Stomach smooth muscle (tissue), 2 donors: ENCODE data around the gene CRYL1.

Source experiments
- H3K27ac ChIP-seq: one replicate; pipeline ENCODE4 v1.7.0; 2013; ENCODE audit warnings: mild to moderate bottlenecking, low read length, inconsistent platforms
- H3K27me3 ChIP-seq, 2 donors: one replicate each; pipeline ENCODE4 v1.7.0; 2013; ENCODE audit warnings: low read length in 2 of 2; ENCODE audit not compliant: insufficient read depth in 2 of 2, control insufficient read depth in 1 of 2
- H3K36me3 ChIP-seq, 2 donors: one replicate each; pipeline ENCODE4 v1.7.0; 2013; ENCODE audit warnings: low read length in 2 of 2; ENCODE audit not compliant: control insufficient read depth in 2 of 2, insufficient read depth in 2 of 2
- H3K4me1 ChIP-seq: one replicate; pipeline ENCODE4 v1.7.0; 2013; ENCODE audit warnings: low read length; ENCODE audit not compliant: control insufficient read depth, insufficient read depth
- H3K4me3 ChIP-seq, 2 donors: one replicate each; pipeline ENCODE4 v1.7.0; 2013; ENCODE audit warnings: low read length in 2 of 2
- H3K9ac ChIP-seq, 2 donors: one replicate each; pipeline ENCODE4 v1.7.0; 2013; ENCODE audit warnings: low read length in 2 of 2, mild to moderate bottlenecking in 1 of 2
- H3K9me3 ChIP-seq, 2 donors: one replicate each; pipeline ENCODE4 v1.7.0; 2013; ENCODE audit warnings: low read length in 2 of 2; ENCODE audit not compliant: control insufficient read depth in 2 of 2
- donor health status: healthy.
- donor health status: Pancreatic carcinoma.

CRYL1 gene

GRCh38 chr13:20561741-20562140 is 36.1 kb upstream of the CRYL1 start:
- peaks cover 4% of the 10 kb centered on the region for H3K4me1 ChIP-seq
- H3K9me3 ChIP-seq: no peaks in the 10 kb centered on the region
- H3K27me3 ChIP-seq: no peaks in the 10 kb centered on the region
- no peak overlapping the region for H3K4me3 ChIP-seq
- H3K9ac ChIP-seq: no peak overlapping the region
- no peaks in the 10 kb centered on the region for H3K36me3 ChIP-seq
- H3K27ac ChIP-seq: no peak overlapping the region

DNA sequence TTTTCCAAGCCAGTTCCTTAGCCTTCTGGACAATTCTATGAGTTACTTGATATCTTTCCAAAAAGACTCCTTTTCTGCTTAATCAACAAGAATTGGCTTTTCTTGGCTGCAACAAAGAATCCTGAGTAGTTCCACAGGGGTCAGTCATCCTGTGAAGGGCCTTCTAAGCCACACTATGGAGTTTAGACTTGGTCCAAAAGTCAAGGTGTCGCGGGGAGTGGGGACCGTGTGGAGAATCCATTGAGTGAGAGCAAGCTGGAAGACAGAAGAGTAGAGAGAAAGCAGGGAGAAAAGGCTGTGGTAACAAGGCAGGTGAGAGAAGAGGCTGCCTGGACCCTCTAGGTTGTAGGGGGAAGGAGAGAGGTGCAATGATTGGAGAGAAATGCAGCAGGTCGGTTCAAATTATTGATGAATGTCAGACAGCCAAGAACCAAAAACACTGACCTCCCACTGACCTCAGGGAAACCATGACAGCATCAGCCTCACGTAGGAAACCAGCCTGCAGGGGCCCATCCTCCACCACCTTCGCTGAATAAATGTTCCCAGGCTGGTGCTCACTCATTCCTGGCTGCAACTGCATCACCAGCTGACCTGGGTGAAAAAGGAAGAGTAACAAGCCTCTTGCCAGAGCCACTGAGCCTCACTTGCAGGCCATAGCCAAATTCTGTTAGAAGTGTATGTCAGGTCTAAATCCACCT is 34.2 kb upstream of the CRYL1 start:
- Histone ChIP-seq H3K9ac (no peak overlapping the region), H3K36me3 (no peaks in the 10 kb centered on the region), H3K9me3 (no peaks in the 10 kb centered on the region), H3K27ac (no peak overlapping the region), H3K4me1 (no peaks in the 10 kb centered on the region), H3K27me3 (no peaks in the 10 kb centered on the region), H3K4me3 (no peak overlapping the region)

- H3K4me3 ChIP-seq: no peak overlapping the region
- H3K4me1 ChIP-seq: no peaks in the 10 kb centered on the region
- no peaks in the 10 kb centered on the region for H3K9me3 ChIP-seq
- no peak overlapping the region for H3K27ac ChIP-seq
- no peak overlapping the region for H3K9ac ChIP-seq
- no peaks in the 10 kb centered on the region for H3K27me3 ChIP-seq
- H3K36me3 ChIP-seq: no peaks in the 10 kb centered on the region
Measured at GRCh38 chr13:20558982-20559381, 33.3 kb upstream of the CRYL1 start.

DNA sequence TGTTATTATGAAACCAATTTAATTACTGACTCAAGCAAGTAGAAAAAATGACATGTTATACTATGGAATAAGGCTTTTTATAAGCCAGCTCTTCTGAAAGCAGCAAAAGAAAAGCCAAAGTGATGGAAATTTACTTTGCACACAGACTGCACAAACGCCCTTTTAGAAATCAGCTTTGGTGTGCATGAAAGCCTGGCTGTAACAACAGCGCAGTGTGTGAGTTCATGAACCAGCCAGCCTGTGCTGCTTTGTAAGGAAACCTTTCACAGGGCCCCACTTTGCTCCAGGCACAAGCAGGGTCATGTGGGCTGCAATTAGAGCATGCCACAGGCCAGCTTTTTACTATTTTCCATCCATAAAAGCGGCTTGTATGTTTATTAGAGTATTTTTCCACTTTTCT is 27.7 kb upstream of the CRYL1 start:
- Histone ChIP-seq H3K9ac (no peak overlapping the region), H3K4me1 (no peaks in the 10 kb centered on the region), H3K27me3 (no peaks in the 10 kb centered on the region), H3K9me3 (no peaks in the 10 kb centered on the region), H3K36me3 (no peaks in the 10 kb centered on the region), H3K27ac (no peak overlapping the region), H3K4me3 (no peak overlapping the region)

DNA sequence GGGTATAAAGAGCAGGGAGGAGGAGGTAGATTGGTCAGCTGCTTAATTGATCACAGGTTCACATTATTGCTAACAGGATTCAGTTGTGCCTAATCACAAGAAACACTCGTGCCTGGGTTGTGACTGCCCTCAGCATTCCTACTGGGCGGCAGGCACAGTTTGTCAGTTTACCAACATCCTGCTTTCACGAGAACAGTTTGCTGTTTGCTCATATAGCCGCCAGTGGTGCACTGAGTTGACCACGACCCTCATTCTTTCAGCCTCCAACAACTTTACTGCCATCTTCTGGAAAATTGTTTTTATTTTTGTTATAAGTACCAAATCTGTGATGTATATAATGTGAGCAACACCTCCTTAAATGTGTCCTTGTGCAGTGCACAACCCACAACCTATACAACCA is 25.1 kb upstream of the CRYL1 start:
- no peak overlapping the region for H3K27ac ChIP-seq
- H3K4me1 ChIP-seq: no peaks in the 10 kb centered on the region
- no peaks in the 10 kb centered on the region for H3K9me3 ChIP-seq
- H3K9ac ChIP-seq: no peak overlapping the region
- H3K27me3 ChIP-seq: no peaks in the 10 kb centered on the region
- H3K4me3 ChIP-seq: no peak overlapping the region
- no peaks in the 10 kb centered on the region for H3K36me3 ChIP-seq

DNA sequence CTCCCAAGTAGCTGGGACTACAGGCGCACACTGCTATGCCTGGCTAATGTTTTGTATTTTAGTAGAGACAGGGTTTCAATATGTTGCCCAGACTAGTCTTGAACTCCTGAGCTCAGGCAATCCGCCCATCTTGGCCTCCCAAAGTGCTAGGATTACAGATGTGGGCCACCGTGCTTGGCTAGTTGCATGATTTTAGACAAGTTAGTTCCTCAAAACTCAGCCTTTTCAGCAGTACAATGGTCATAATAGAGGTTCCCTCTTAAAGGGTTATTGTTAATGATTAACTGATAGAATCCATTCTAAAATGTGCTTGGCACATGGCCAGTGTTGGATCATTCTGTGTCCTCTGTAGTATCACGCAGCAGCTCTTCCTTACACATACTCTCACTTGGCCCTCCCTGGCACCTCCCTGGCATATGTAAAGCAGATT is 21.8 kb upstream of the CRYL1 start:
- no peaks in the 10 kb centered on the region for H3K4me1 ChIP-seq

DNA sequence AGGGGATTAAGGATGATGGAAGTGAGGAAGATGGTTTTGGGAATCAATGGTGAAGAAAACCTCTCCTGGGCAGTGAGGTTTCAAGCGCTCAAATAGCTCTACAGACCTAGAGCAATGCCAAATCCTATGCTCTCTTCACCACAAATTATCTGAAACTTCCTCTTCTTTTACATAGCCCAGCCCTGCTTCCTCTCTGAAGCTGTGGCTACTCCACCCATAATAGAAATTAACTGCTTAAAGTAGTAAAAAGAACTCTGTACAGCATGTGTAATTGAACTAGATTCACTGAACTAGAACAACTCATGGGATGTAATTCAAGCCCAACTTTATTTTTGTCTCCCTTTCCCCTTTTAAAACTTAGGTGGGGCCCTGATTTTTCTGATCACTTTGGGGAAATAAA is 20.9 kb upstream of the CRYL1 start:
- Histone ChIP-seq H3K27me3 (no peaks in the 10 kb centered on the region), H3K36me3 (no peaks in the 10 kb centered on the region), H3K27ac (no peak overlapping the region), H3K4me1 (no peaks in the 10 kb centered on the region), H3K4me3 (no peak overlapping the region), H3K9me3 (no peaks in the 10 kb centered on the region), H3K9ac (no peak overlapping the region)

More for the DNA sequence above, 21.8 kb upstream of the CRYL1 start:
- Histone ChIP-seq H3K4me3 (no peak overlapping the region), H3K9ac (no peak overlapping the region), H3K27me3 (no peaks in the 10 kb centered on the region), H3K36me3 (no peaks in the 10 kb centered on the region), H3K27ac (no peak overlapping the region), H3K9me3 (no peaks in the 10 kb centered on the region)

DNA sequence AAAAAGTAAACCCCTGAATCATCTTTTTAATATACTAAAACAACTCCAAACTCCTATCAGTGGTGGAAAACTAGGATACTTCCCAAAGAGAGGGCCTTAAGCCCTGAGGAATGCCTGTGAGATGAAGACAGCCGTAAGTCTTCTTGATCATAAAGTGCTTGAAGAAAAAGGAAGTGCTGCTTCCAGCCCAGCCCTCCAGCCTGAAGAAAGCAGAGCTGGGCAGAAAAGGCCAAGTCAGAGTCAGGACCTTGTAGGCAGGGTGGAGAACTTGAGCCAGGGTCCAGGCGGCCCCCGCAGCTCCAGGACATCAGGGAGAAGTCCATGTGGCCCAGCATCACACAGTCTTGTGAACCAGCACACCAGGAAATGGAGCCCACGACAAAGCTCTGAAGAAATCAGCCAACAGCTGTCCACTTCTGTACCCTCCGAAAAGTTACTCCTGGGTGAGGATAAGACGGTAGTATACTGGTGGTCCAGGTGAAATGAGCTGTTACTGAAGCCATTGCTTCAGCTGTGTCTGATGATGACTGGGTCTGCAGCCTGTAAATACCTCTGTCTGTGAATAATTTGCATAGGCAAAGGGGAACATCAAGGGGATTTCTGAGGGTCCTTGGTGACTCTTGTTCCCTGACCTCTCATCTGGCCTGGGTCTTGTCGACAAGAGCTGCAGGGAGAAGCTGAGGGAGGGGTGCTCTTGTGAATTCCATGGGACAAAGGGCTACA is 18.7 kb upstream of the CRYL1 start:
- Histone ChIP-seq H3K36me3 (no peaks in the 10 kb centered on the region), H3K9ac (no peak overlapping the region), H3K9me3 (no peaks in the 10 kb centered on the region), H3K27ac (no peak overlapping the region), H3K4me3 (no peak overlapping the region), H3K4me1 (no peaks in the 10 kb centered on the region), H3K27me3 (no peaks in the 10 kb centered on the region)

DNA sequence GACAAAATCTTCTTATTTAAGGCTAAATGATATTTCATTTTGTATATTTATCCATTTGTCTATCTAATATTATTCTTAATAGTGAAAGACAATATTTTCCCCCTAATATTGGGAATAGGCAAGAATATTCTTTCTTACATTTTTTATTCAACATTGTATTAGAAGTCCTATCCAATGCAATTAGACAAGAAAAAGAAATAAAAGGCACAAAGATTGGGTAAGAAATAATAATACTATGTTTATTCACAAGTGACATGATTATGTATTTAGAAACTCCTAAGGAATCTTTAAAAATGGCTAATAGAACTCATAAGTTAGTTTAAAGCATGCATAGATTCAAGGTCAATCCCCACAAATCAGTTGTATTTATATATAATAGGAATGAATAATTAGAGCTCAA is 11.3 kb upstream of the CRYL1 start:
- no peak overlapping the region for H3K4me3 ChIP-seq
- no peaks in the 10 kb centered on the region for H3K27me3 ChIP-seq
- H3K9me3 ChIP-seq: peaks cover 0 to 3% of the 10 kb centered on the region in 2 donors
- H3K27ac ChIP-seq: no peak overlapping the region
- no peaks in the 10 kb centered on the region for H3K4me1 ChIP-seq
- no peak overlapping the region for H3K9ac ChIP-seq
- H3K36me3 ChIP-seq: no peaks in the 10 kb centered on the region

DNA sequence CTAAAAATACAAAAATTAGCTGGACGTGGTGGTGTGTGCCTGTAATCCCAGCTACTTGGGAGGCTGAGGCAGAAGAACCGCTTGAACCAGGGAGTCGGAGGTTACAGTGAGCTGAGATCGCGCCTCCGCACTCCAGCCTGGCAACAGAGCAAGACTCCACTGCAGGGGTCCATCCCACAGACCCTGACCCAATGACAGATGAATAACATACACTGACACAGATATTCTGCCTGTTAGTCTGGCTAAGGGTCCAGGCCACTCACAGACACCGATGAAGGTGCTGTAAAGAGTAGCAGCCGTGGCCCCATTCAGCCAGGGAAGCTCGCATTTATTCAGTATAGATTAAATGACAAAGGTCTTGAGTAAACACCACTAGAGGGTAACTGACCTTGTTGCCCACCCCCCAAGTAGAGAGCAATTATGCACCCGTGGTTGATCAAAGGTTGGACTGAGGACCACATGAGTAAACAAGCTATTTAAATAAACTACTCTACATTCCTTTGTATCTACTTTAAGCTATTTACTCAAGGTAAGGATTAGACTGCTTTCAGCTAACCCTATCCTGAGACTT is 8.5 kb upstream of the CRYL1 start:
- Histone ChIP-seq H3K27me3 (no peaks in the 10 kb centered on the region), H3K9me3 (peaks cover 0 to 3% of the 10 kb centered on the region in 2 donors), H3K4me1 (no peaks in the 10 kb centered on the region), H3K36me3 (no peaks in the 10 kb centered on the region), H3K27ac (no peak overlapping the region), H3K4me3 (no peak overlapping the region), H3K9ac (no peak overlapping the region)

DNA sequence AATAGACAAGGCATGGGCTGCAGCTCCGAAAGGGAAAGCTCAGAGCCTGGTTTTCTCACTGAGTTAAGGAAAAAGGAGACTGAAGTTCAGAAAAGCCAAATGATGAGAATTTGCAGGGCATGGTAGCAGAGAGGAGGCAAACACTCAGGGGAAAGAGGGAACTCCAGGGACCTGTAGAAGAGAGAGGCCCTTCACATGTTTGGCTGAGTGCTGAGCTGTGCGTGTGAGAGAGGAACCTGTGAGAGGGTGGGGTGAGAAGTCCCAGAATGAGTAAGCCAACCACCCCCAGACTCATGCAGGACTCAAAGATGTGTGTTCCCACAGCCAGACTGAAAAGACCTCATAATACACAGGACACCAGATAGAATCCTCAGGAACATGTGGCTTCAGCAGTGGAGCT is 2.8 kb upstream of the CRYL1 start:
- Histone ChIP-seq H3K4me1 (peaks cover 18% of the 10 kb centered on the region), H3K9ac (no peak overlapping the region), H3K27me3 (no peaks in the 10 kb centered on the region), H3K36me3 (no peaks in the 10 kb centered on the region), H3K4me3 (no peak overlapping the region), H3K27ac (no peak overlapping the region), H3K9me3 (no peaks in the 10 kb centered on the region)
